ENCODE measurements around the gene PTPN21. TPM values are rescaled to one million over a fixed set of nuclear protein-coding genes. Genes with fewer than 3 reads are reported as not detected.
A peak's percentile ranks its signal among the peaks of the same experiment; 100 is the strongest.

The PTPN21 gene
- total RNA-seq, 2 donors from 2014 or later: 16.8 to 47.8 TPM

- Histone ChIP-seq H3K36me3 (no peaks in the 10 kb centered on the region), H3K27ac (no peak overlapping the region)
- intact Hi-C loops (cut with DNase I): no loop called here
Measured at GRCh38 chr14:88504602-88505001, 50.2 kb downstream of the PTPN21 start.

GRCh38 chr14:88503754-88504406 is 50.9 kb downstream of the PTPN21 start:
- TF ChIP-seq POLR2A (IDR thresholded peaks at IDR 0.05): no peak
- TF ChIP-seq POLR2AphosphoS5 (IDR thresholded peaks at IDR 0.05): peak; percentile 51
- no peak for TF ChIP-seq CTCF (IDR thresholded peaks at IDR 0.05)
- no peak for DNase-seq (ENCODE audit: low spot score)
- WGBS: 71% methylated on average over 2 of the region's 2 CpGs
- Histone ChIP-seq H3K4me3 (no peak overlapping the region), H3K27me3 (replicated peaks; ENCODE audit: insufficient read depth) (no peaks in the 10 kb centered on the region), H3K36me3 (no peaks in the 10 kb centered on the region), H3K4me1 (replicated peaks) (no peaks in the 10 kb centered on the region), H3K9me3 (no peaks in the 10 kb centered on the region), H3K27ac (no peak overlapping the region)
- intact Hi-C loops (cut with DNase I): no loop called here

More at GRCh38 chr14:88504602-88505001, 50.2 kb downstream of the PTPN21 start:
- no peaks in the 10 kb centered on the region for H3K9me3 ChIP-seq
- 91% methylated on average over 2 of the region's 2 CpGs for WGBS
- no peak for DNase-seq (ENCODE audit: low spot score)
- H3K27me3 ChIP-seq (replicated peaks; ENCODE audit: insufficient read depth): no peaks in the 10 kb centered on the region
- H3K4me3 ChIP-seq: no peak overlapping the region
- no peak for TF ChIP-seq CTCF (IDR thresholded peaks at IDR 0.05)
- no peak for TF ChIP-seq POLR2AphosphoS5 (IDR thresholded peaks at IDR 0.05)
- TF ChIP-seq POLR2A (IDR thresholded peaks at IDR 0.05): no peak
- H3K4me1 ChIP-seq (replicated peaks): no peaks in the 10 kb centered on the region

GRCh38 chr14:88502740-88503139 is 52.1 kb downstream of the PTPN21 start:
- H3K27me3 ChIP-seq (replicated peaks; ENCODE audit: insufficient read depth): no peaks in the 10 kb centered on the region
- 79% methylated on average over 4 of the region's 4 CpGs for WGBS
- H3K9me3 ChIP-seq: no peaks in the 10 kb centered on the region
- TF ChIP-seq POLR2AphosphoS5 (IDR thresholded peaks at IDR 0.05) (no peak), POLR2A (IDR thresholded peaks at IDR 0.05) (no peak), CTCF (IDR thresholded peaks at IDR 0.05) (no peak)
- H3K36me3 ChIP-seq: no peaks in the 10 kb centered on the region
- intact Hi-C loops (cut with DNase I): no loop called here
- H3K27ac ChIP-seq: no peak overlapping the region
- DNase-seq (ENCODE audit: low spot score): no peak
- H3K4me1 ChIP-seq (replicated peaks): no peaks in the 10 kb centered on the region
- no peak overlapping the region for H3K4me3 ChIP-seq

GRCh38 chr14:88500611-88501010 is 54.2 kb downstream of the PTPN21 start:
- no peak overlapping the region for H3K4me3 ChIP-seq
- DNase-seq (ENCODE audit: low spot score): no peak
- H3K27me3 ChIP-seq (replicated peaks; ENCODE audit: insufficient read depth): no peaks in the 10 kb centered on the region
- H3K4me1 ChIP-seq (replicated peaks): no peaks in the 10 kb centered on the region
- TF ChIP-seq POLR2A (IDR thresholded peaks at IDR 0.05) (no peak), POLR2AphosphoS5 (IDR thresholded peaks at IDR 0.05) (no peak), CTCF (IDR thresholded peaks at IDR 0.05) (no peak)
- no peak overlapping the region for H3K27ac ChIP-seq
- peaks cover 0 to under 1% of the 10 kb centered on the region in 2 donors for H3K36me3 ChIP-seq
- intact Hi-C loops (cut with DNase I): no loop called here
- H3K9me3 ChIP-seq: no peaks in the 10 kb centered on the region
- 93% methylated on average over 2 of the region's 2 CpGs for WGBS

- intact Hi-C loops (cut with DNase I): no loop called here
- DNase-seq (ENCODE audit: low spot score): no peak
- WGBS: 91% methylated on average over 6 of the region's 6 CpGs
- Histone ChIP-seq H3K4me3 (no peak overlapping the region), H3K4me1 (replicated peaks) (no peaks in the 10 kb centered on the region), H3K27ac (no peak overlapping the region), H3K27me3 (replicated peaks; ENCODE audit: insufficient read depth) (no peaks in the 10 kb centered on the region), H3K36me3 (peaks cover 0 to 5% of the 10 kb centered on the region in 2 donors), H3K9me3 (no peaks in the 10 kb centered on the region)
- TF ChIP-seq POLR2AphosphoS5 (IDR thresholded peaks at IDR 0.05) (no peak), CTCF (IDR thresholded peaks at IDR 0.05) (no peak), POLR2A (IDR thresholded peaks at IDR 0.05) (no peak)
Measured at GRCh38 chr14:88499225-88499624, 55.6 kb downstream of the PTPN21 start.
